GM21528 (cell line): ENCODE results near the gene PLK3.
"Not testable (repeated sequence)": the region's sequence is repeated elsewhere in the genome, so short reads cannot be mapped to it uniquely, and the experiment has no call there.

Experiments
- ATAC-seq: cut with Tn5 transposase; IDR thresholded peaks from one replicate; pipeline ENCODE4 v1.9.1; 2021; ENCODE audit warnings: mild to moderate bottlenecking, moderate library complexity; ENCODE audit not compliant: unreplicated experiment, low FRiP score

PLK3 gene

DNA sequence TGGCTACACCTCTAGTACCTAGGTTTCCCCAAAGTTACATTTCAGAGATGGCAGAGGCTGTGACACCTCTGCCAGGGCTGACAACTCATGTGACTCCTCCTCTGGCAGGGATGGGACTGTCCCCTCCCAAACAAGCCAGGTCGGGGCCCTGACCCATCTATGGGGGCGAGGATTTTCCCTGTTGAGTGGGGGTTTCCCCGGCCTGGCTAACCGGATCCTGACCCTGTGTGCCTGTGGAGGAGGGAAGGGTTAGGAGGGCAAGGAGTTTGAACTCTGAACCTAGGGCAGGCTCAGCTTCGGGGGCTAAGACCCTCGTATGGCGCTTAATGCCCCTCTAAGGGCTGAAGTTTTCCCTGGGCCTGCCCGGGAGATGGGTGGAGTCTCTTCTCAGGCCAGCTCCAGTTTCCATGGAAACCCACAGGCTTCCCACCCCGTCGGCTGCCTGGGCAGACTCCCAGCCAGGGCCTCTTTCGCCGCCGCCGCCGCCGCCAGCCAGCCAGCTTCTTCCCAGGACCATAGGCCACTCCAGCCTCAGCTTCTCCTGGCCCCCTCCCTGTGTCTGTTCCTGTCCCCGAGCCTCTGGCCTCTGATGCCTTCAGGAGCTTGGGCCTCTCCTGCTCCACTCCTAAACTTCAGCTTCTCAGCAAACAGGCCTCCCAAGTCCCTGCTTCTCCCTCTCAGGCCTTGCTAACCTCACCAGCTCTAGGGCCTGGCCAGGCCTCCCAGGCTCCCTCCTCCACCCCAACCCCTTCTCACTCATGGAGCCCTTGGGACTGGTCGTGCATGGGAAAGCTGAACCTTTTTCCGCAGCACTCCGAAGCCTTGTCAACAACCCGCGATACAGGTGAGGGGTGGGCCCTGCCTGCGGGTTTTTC, 8.1 kb downstream of the PLK3 start, which contains the start of gene BTBD19:
Gene BTBD19, plus strand, starts transcription at position 461 of the 875 bp plus-strand sequence. Its CDS starts 298 bp downstream, at position 759.
- peak; percentile 8 for ATAC-seq

GRCh38 chr1:44808938-44809917, 9.1 kb downstream of the PLK3 start:
- ATAC-seq = peak; percentile 53

- no peak for ATAC-seq
These were observed 10.1 kb downstream of the PLK3 start for GRCh38 chr1:44810101-44810761.

- not testable (repeated sequence) for ATAC-seq
These were observed 10.6 kb downstream of the PLK3 start for GRCh38 chr1:44810762-44811105.

DNA sequence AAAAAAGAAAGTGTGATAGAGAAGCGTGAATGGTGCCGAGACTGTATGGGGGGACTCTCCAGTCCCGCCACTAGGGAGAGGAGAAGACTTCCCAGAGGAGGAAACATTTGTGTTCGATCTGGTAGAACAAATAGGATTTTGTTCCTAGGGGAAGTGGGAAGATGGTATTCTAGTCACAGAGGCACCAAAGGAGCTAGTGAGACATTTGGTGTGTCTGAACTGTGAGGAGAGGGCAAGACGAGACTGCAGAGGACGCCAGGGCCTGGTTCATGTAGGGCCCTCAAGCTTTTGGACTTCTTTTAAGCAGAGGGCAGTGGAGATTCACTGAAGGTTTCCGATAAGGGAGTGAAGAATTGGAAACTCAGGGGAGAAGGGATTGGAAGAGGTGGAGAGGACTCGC, 11.1 kb downstream of the PLK3 start:
- ATAC-seq = no peak

DNA sequence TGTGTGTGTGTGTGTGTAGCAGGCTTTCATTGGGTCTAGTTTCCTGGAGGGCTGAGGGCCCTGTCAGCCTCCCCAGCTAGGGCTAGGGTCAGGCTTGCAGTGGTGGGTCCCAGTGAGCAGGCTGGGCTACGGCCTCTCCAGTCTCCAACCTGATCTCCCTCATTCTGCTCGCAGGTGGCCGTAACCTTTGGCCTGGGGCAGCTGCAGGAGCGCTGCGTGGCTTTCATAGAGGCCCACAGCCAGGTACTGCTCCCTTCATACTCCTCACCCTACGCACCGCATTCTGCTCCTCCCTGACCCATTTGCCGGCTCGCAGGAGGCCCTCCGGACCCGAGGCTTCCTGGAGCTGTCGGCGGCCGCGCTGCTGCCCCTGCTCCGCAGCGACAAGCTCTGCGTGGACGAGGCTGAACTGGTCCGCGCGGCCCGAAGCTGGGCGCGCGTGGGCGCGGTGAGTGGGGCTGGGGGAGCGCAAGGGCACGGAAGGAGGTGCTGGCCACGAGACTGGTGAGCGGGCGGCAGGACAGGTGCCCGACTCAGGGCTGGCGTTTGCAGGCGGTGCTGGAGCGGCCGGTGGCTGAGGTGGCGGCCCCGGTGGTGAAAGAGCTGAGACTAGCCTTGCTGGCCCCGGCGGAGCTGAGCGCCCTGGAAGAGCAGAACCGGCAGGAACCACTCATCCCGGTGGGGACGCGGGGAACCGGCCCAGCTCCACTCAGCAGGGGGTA, 12.8 kb downstream of the PLK3 start:
- no peak for ATAC-seq

- ATAC-seq = not testable (repeated sequence)
These were observed 15.7 kb downstream of the PLK3 start for GRCh38 chr1:44815926-44816325.

DNA sequence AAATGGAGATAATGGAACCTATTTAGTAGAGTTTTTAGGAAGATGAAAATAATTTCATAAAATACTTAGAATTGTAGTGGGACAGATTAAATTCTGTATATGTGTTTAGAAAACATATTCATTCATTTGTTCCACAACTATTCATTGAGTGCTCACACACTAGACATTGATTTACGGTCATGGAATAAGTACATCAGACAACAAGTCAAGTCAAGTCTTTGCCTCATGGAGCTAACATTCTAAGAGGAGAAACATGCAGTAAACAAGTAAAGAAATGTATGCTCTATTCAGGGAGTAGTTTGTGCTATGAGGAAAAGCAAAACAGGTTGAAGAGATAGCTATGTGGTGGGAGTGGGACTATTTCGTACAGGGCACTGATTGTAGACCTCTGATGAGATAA, 17.1 kb downstream of the PLK3 start:
- no peak for ATAC-seq

- no peak for ATAC-seq
These were observed 17.8 kb downstream of the PLK3 start for GRCh38 chr1:44817771-44818495.

DNA sequence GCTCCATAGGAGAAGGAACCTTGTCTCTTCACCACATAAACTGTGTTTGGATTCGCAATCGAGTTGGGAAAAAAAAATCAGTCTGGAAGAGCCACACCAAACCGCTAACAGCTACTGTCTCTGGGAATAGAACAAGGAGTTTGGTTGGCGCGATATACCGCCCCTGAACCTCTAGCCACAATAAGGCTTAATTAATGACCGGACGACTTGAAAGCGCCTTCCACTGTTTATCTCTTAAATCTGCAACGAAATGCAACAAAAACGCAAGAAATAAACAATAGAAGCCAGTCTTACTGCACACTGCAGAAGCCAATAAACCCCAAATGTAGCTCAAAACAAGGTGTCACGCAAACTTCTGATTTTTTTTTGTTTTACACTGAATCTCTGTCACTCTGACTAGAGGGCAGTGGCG, 19.0 kb downstream of the PLK3 start:
- no peak for ATAC-seq

DNA sequence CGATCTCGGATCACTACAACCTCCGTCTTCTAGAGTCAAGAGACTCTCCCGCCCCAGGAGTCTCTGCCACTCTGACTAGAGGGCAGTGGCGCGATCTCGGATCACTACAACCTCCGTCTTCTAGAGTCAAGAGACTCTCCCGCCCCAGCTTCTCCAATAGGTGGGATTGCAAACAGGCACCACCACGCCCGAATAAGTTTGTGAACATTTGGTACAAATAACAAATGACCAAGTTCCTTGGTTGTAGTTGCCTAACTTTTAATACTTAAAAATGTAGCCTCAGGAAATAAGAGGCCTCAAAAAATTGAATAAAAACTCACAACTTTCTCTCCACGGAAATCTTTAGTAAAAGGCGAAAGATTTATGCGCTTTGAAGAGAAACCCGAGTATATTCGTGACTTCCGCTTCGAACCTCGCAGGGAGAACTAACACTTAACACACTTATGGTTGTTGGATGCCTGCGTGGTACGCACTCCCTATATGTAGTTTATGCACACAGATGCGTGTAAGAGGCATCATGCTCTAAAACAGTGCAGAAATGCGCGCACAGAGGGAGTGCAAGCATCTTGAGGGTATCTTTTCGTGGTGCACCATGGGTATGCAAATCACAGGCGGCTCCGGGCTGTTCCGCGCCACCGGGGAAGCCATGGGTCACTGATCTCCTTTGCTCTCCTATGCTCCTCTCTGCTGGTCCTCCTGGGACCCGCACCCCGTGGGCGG, 19.6 kb downstream of the PLK3 start:
- ATAC-seq = peak; percentile 82

DNA sequence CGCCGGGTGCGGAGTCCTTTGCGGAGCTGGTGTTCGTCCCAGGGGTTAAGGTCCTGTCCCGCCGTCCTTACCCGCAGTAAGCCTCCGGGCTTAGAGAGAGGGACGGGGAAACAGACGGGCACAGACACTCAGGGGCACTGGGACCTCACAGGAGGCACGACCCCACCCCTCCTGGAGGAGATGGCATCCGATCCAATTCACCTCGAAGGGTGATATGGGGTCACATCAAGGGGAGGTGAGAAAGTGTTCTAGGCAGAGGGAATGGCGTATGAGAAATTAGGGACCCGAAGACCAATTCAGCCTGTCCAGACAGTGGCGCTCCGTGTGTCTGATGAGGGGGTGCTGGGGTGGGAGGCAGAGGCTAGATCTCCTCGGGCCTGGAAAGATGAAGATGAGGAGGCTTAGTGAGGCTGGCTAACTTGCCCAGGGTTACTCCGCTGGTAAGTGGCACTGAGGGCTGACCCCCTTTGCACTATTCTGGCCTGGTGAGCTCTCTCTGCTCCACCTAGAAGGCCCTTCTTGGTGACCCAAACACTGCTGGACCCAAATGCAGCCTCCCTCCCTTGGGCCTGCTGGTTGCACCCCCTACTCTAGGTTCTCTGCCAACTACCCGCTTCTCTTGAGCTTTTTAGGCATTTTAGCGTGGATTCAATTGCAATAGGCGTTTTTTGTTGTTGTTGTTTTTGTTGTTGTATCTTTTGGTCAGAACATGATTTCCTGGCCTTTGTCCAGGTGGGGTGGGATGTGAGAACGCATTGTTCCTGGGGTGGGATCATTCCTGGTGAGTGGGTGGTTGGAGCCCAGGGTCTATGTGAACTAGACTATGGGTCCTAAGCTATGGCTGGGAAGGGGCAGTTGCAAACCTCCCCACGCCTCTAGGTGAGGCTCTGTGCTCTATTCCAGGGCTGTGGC, 20.4 kb downstream of the PLK3 start:
- ATAC-seq = no peak

GRCh38 chr1:44821240-44821715, 21.1 kb downstream of the PLK3 start:
- ATAC-seq = no peak

- ATAC-seq = no peak
These were observed 22.0 kb downstream of the PLK3 start for GRCh38 chr1:44822131-44822701.

- ATAC-seq = no peak
These were observed 22.8 kb downstream of the PLK3 start for GRCh38 chr1:44822981-44823451.

- not testable (repeated sequence) for ATAC-seq
These were observed 24.2 kb downstream of the PLK3 start for GRCh38 chr1:44824392-44824791.
